IMR-90 (cell line): ENCODE results near the gene PP2D1.
"Not testable (repeated sequence)": the region's sequence is repeated elsewhere in the genome, so short reads cannot be mapped to it uniquely, and the experiment has no call there.

Experiments used
- BHLHE40 ChIP-seq: fragments of 150-350 bp; IDR thresholded peaks from 2 replicates; pipeline ENCODE4 v1.6.1; 2016; ENCODE audit warnings: mild to moderate bottlenecking, low read depth, low read length
- MAFK ChIP-seq: IDR thresholded peaks from 2 replicates; pipeline ENCODE4 v1.6.1; 2012; ENCODE audit warnings: low read depth, low read length, improper control_type of control experiment
- MXI1 ChIP-seq: IDR thresholded peaks from 2 replicates; pipeline ENCODE4 v1.6.1; 2012; ENCODE audit warnings: low read depth, mild to moderate bottlenecking, low read length, moderate library complexity, borderline replicate concordance
- POLR2A ChIP-seq: IDR thresholded peaks from 2 replicates; pipeline ENCODE4 v1.6.1; 2012; ENCODE audit warnings: mild to moderate bottlenecking, low read depth, low read length
- RAD21 ChIP-seq: IDR thresholded peaks from 2 replicates; pipeline ENCODE4 v1.6.1; 2012; ENCODE audit warnings: low read length, improper control_type of control experiment
- TF ChIP-seq, protein P1 (sequence below): conservative IDR thresholded peaks from 2 replicates; pipeline ENCODE4 v1.5.1; 2012; ENCODE audit warnings: mild to moderate bottlenecking, low read depth, low read length, improper control_type of control experiment
- TF ChIP-seq, protein P2 (sequence below): fragments of 150-350 bp; IDR thresholded peaks from 2 replicates; pipeline ENCODE4 v1.6.1; 2017; ENCODE audit warnings: mild to moderate bottlenecking, antibody characterized with exemption, low read length, low read depth

DNA sequence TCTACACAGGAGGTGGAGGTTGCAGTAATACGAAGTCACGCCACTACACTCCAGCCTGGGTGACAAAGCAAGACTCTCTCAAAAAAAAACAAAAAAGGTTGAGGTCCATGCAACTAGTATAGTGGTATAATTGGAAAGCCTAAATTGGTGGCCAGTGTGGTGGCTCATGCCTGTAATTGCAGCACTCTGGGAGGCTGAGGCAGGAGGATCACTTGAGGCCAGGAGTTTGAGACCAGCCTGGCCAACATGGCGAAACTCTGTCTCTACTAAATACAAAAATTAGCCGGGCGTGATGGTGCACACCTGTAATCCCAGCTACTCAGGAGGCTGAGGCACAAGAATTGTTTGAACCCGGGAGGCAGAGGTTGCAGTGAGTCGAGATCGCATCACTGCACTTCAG lies 23.2 kb downstream of the PP2D1 start:
- TF ChIP-seq, protein P1, sequence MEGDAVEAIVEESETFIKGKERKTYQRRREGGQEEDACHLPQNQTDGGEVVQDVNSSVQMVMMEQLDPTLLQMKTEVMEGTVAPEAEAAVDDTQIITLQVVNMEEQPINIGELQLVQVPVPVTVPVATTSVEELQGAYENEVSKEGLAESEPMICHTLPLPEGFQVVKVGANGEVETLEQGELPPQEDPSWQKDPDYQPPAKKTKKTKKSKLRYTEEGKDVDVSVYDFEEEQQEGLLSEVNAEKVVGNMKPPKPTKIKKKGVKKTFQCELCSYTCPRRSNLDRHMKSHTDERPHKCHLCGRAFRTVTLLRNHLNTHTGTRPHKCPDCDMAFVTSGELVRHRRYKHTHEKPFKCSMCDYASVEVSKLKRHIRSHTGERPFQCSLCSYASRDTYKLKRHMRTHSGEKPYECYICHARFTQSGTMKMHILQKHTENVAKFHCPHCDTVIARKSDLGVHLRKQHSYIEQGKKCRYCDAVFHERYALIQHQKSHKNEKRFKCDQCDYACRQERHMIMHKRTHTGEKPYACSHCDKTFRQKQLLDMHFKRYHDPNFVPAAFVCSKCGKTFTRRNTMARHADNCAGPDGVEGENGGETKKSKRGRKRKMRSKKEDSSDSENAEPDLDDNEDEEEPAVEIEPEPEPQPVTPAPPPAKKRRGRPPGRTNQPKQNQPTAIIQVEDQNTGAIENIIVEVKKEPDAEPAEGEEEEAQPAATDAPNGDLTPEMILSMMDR: not testable (repeated sequence)
- TF ChIP-seq MXI1, POLR2A, RAD21, MAFK, BHLHE40: not testable (repeated sequence)
- TF ChIP-seq, protein P2, sequence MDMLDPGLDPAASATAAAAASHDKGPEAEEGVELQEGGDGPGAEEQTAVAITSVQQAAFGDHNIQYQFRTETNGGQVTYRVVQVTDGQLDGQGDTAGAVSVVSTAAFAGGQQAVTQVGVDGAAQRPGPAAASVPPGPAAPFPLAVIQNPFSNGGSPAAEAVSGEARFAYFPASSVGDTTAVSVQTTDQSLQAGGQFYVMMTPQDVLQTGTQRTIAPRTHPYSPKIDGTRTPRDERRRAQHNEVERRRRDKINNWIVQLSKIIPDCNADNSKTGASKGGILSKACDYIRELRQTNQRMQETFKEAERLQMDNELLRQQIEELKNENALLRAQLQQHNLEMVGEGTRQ: not testable (repeated sequence)
